PC-3 (cell line): Measurements from ENCODE around the gene HEPACAM2.

Source experiments
- EZH2 ChIP-seq: fragments of 300-600 bp; sonication (generic); IDR thresholded peaks from one replicate; pipeline ENCODE4 v1.6.1; 2017; ENCODE audit warnings: antibody characterized with exemption, mild to moderate bottlenecking, low read length; ENCODE audit not compliant: unreplicated experiment
- TF ChIP-seq, protein P1 (sequence below): fragments of 300-600 bp; sonication (generic); conservative IDR thresholded peaks from 2 replicates; pipeline ENCODE4 v1.5.1; 2017; ENCODE audit warnings: antibody characterized with exemption, low read depth, mild to moderate bottlenecking, low read length

DNA sequence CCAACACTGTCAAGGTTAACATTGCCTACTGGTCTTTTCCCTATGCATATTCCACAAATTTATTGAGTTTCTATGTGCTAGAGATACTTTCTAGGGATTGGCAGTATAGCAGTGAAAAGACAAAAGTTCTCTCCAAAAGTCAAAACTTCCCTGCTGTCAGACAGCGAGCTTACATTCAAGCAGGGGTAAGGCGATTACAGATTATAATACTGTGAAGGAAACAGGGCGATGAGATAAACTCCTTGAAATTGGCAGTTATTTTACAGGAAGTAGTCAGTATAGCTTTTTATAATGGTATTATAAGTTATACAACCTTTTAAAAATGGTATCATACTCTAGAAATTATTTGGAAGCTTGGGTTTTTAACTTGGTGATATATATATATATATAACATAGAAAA is 15.8 kb upstream of the HEPACAM2 start:
- TF ChIP-seq, protein P1, sequence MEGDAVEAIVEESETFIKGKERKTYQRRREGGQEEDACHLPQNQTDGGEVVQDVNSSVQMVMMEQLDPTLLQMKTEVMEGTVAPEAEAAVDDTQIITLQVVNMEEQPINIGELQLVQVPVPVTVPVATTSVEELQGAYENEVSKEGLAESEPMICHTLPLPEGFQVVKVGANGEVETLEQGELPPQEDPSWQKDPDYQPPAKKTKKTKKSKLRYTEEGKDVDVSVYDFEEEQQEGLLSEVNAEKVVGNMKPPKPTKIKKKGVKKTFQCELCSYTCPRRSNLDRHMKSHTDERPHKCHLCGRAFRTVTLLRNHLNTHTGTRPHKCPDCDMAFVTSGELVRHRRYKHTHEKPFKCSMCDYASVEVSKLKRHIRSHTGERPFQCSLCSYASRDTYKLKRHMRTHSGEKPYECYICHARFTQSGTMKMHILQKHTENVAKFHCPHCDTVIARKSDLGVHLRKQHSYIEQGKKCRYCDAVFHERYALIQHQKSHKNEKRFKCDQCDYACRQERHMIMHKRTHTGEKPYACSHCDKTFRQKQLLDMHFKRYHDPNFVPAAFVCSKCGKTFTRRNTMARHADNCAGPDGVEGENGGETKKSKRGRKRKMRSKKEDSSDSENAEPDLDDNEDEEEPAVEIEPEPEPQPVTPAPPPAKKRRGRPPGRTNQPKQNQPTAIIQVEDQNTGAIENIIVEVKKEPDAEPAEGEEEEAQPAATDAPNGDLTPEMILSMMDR, result no peak
- no peak for TF ChIP-seq EZH2
